Upper lobe of left lung (tissue), 4 donors: ENCODE data around the gene CA10.

Source experiments
- CTCF ChIP-seq, 6 experiments: fragments of 450-650 bp in 4 of 6; fragments of 200-600 bp in 2 of 6; sonication (generic) in 2 of 6; IDR thresholded peaks; one replicate each; pipeline ENCODE4 v1.5.1; 2016 to 2019; ENCODE audit warnings: antibody characterized with exemption in 6 of 6
- EP300 ChIP-seq, 4 donors: sonication (generic); formaldehyde crosslinking; IDR thresholded peaks; one replicate each; pipeline ENCODE4 v1.5.1; 2017; ENCODE audit warnings: antibody characterized with exemption in 4 of 4, control low read depth in 2 of 4

- TF ChIP-seq CTCF (IDR thresholded peaks at IDR 0.05) (no peak), EP300 (IDR thresholded peaks at IDR 0.05) (no peak)
Observed at GRCh38 chr17:51763058-51763457, 395.5 kb downstream of the CA10 start.
